GM10266 (cell line): ENCODE data around the gene STXBP6.

Experiments used
- DNase-seq: peaks from one replicate; pipeline ENCODE4 v3.0.0; 2012; ENCODE audit errors: extremely low spot score
- TF ChIP-seq, protein P1 (sequence below): IDR thresholded peaks from 2 replicates; pipeline ENCODE4 v1.5.1; 2012; ENCODE audit warnings: mild to moderate bottlenecking, low read depth; ENCODE audit not compliant: control insufficient read depth, insufficient read depth; ENCODE audit errors: missing control alignments

STXBP6 gene

DNA sequence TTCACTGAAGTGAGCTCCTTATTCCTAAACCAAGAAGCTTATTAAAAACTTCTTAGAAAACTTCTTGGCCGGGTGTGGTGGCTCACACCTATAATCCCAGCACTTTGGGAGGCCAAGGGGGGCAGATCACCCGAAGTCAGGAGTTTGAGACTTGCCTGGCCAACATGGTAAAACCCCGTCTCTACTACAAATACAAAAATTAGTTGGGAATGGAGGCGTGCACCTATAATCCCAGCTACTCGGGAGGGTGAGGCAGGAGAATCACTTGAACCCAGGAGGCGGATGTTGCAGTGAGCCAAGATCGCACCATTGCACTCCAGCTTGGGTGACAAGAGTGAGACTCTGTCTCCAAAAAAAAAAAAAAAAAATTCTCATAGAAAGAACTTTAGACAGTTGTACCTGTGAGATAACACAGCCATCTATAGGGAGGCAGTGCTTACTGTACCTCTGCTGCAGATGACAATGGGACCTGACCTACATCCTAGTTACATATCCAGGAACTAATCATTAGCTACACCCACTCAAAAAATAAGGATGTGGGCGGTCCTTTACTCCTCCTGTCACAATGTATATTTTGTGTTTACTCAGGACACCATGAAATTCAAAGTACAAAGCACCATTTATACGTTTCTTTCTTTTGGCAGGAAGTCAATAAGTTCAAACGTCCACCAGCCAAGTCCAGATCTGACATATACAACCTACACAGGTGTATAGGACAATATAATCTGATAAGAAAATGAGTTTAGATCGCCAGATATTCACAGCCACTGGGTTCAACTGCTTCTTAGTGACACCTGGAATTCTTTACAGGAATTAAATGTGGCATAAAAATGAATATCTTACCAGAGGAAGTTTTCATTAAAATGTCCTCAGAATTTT, 14.9 kb downstream of the STXBP6 start:
- DNase-seq, result no peak

DNA sequence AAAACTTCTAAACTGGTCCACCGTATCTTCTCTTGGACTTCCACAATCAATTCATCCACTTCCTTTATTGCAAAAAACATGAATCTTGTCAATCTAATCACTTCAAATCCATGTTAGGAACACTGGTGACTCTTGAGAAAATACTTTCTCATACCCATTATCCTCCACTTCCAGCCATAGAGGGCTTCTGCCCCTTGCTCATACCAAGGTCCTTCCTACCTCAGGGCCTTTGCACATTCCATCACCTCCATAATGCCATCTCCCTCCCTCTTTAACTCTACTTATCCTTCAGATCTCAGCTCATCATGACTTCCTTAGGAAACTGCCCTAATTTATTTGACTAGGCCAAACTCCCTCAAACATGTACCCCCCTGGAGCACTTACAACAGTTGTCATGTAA, 16.6 kb downstream of the STXBP6 start:
- TF ChIP-seq, protein P1, sequence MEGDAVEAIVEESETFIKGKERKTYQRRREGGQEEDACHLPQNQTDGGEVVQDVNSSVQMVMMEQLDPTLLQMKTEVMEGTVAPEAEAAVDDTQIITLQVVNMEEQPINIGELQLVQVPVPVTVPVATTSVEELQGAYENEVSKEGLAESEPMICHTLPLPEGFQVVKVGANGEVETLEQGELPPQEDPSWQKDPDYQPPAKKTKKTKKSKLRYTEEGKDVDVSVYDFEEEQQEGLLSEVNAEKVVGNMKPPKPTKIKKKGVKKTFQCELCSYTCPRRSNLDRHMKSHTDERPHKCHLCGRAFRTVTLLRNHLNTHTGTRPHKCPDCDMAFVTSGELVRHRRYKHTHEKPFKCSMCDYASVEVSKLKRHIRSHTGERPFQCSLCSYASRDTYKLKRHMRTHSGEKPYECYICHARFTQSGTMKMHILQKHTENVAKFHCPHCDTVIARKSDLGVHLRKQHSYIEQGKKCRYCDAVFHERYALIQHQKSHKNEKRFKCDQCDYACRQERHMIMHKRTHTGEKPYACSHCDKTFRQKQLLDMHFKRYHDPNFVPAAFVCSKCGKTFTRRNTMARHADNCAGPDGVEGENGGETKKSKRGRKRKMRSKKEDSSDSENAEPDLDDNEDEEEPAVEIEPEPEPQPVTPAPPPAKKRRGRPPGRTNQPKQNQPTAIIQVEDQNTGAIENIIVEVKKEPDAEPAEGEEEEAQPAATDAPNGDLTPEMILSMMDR, result no peak

More for the DNA sequence above, 14.9 kb downstream of the STXBP6 start:
- TF ChIP-seq, protein P1, result no peak

DNA sequence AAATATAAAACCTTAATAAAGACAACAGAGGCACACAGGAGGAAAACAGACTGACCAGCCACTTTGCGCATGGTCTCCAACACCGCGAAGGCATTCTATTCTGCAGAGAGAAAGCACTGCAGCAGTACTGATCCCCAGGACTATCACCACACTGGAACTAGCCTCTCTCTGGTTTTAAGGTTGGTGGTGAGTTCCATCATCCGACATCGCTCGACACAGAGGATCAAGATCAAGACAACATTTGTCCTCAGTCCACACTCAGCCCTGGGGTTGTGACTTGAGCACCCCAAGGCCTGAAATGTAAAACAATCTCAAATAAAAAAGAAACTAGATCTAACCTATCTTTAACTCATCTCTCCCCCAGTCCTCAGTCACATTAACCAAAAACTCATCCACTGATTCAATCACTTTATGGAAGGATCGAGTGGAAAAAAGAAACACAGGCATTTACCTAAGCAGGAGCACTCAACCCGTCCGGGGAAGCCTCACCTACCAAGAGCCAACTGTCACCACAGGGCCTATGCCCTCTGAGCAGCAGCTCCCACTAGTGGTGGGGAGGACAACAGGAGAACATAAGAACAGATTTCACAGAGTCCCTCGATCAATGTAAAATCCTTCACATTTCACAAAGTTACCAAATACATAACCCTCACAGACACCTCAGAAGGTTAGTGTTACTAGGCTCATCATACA, 17.7 kb downstream of the STXBP6 start:
- TF ChIP-seq, protein P1, result peak; percentile 28
- no peak for DNase-seq

More for the DNA sequence above, 16.6 kb downstream of the STXBP6 start:
- DNase-seq, result no peak

DNA sequence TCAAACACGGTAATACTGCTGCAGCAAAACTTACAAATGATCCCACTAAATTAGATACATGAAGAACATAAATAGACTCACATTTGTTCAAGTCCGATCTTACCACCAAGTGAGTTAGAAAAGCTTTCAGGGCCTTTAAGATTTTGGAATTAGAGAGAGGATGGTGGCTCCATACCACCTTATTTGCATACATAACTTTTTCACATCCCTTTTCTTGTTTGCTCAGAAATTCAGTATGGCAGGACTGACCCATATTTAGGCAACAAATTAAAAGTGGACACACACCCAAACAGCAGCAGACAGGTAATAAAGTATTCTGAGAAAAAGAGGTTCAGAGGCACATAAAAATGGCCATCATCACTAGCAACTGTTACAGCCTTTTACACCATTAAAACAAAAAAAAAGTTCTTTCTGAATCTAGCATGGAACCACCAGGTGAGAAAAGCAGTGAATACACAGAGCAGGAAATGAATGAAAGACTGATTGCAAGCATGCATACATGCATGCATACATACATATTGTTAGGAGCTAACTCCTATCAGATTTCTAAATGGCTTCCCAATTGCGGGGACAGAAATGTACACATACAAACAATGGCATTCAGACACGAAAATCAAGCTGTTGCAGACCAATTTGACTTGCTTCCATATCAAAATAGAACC, 23.3 kb downstream of the STXBP6 start:
- no peak for DNase-seq

DNA sequence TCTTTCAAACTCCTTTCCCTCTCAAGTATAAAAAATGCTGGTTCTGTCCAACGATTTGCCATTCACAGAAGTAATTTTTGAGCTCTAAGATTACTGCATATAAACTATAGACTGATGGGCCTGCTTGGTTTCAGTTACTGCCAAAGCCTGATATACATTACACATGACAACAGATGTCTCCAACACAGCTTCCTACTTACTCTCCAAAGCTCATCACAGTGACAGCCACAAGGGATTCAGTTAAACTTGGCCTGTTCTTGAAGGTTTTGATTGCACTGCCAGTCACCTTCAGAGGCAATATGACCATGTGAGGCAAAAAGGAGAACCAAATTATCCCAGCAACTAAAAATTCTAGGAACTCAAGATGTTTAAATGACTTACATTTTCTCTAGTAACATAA, 30.1 kb downstream of the STXBP6 start:
- TF ChIP-seq, protein P1, result no peak
- DNase-seq, result no peak

More for the DNA sequence above, 23.3 kb downstream of the STXBP6 start:
- TF ChIP-seq, protein P1, result no peak

DNA sequence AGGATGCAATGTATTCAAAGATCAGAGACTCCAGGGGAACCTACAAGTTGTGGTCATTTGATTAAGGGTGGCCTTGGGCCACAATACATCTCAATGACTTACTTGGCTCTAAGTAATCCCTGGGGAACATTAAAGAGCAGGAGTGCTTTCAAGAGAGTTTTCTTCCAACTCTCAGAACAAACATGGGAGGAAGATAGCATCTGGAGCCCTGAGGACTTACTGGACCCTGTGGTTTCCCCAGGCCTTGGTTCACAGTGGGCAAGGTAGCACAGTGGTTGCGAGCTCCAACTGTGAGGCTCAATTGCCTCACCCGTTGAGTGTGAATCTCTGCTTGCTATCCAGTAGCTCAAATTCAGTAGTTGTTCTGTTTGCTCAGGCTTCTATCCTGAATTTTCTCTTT, 32.4 kb downstream of the STXBP6 start:
- no peak for DNase-seq
- TF ChIP-seq, protein P1, result no peak
